NCI-H748 (cell line): ENCODE data around the gene TOM1.
"Not testable (repeated sequence)": the region's sequence is repeated elsewhere in the genome, so short reads cannot be mapped to it uniquely, and the experiment has no call there.

Experiments used
- DNase-seq: peaks from one replicate; lab custom pipeline; 2025; ENCODE audit not compliant: unreplicated experiment; lab: John Stamatoyannopoulos, UW

TOM1 gene

GRCh38 chr22:35393116-35394010, 93.7 kb downstream of the TOM1 start:
- no peak for DNase-seq

- DNase-seq = no peak
These were observed 94.3 kb downstream of the TOM1 start for GRCh38 chr22:35394011-35394312.

- no peak for DNase-seq
These were observed 95.3 kb downstream of the TOM1 start for GRCh38 chr22:35394810-35395563.

DNA sequence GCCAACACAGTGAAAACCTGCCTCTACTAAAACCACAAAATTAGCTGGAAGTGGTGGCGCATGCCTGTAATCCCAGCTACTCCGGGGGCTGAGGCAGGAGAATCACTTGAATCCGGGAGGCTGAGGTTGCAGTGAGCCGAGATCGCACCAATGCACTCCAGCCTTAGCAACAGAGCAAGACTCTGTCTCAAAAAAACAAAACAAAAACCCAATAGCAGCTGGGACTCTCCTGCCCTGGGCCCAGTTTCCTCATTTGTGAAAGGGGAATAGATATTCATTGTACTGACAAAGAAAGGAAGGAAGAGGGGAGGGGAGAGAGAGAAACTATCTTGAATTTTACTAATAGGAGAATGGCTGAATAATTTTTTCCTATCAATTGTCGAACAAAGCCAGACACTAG, 96.9 kb downstream of the TOM1 start:
- DNase-seq = not testable (repeated sequence)

DNA sequence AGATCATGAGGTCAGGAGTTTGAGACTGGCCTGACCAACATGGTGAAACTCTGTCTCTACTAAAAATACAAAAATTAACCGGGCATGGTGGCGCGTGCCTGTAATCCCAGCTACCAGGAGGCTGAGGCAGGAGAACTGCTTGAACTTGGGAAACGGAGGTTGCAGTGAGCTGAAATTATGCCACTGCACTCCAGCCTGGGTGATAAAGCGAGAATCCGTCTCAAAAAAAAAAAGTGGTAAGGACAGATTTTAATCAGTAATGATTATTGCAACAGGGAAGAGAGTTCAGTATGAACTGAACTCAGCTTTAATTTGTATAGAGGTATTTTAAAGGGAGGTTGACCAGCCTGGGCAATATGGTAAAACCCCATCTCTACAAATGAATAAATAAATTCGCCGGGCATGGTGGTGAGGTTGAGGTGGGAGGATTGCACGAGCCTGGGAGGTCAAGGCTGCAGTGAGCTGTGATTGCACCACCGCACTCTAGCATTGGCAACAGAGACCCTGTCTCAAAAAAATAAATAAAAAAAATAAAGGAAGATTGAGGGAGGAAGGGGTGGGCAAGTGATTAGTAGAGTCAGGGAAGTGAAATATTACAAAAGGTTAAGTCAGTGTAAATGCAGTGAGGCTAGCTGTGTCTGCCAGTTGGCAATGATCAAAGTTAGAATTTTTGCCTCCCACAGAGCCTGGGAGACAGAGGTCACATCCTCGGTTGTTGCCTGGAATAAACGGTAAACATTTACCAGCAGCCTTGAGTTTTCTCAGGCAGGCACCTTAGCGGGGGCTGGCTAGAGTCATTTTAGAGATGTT, 97.6 kb downstream of the TOM1 start:
- DNase-seq = no peak
